ENCODE results near the gene OR10A3. TPM values are rescaled to one million over a fixed set of nuclear protein-coding genes. Genes with fewer than 3 reads are reported as not detected.

The OR10A3 gene
- total and polyA plus RNA-seq, 2 of the 8 experiments (the other 6 are each of a cell fraction or from before 2014, with no cell fraction given), result not detected

DNA sequence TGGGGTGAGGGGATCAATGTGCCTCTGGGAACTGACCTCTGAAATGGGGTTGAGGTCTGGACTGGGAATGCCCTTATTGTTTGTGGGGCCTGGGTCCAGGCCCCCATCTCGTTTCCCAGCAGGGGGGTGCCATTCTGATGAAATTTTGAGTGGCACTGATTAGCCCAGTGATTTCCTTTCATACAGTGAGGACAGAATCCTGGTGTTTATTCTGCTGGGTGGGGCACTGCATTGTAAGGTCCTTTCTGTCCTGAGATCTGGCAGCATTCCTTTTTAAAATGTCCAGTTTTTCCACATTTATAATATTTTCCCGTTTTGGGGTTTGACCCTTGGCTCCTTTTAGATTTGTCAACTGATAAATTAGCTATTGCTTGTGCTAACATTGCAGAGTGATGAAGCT is 37.6 kb downstream of the OR10A3 start:
- H4K91ac ChIP-seq (replicated peaks; ENCODE audit: insufficient read length, low read length), result no peak overlapping the region
- CTCF ChIA-PET (ENCODE audit: partially characterized antibody), result interaction anchor here (1.0 to 7.3 kb wide), 11 partner anchors 11 to 191 kb away, joined by 3 to 127 read pairs (median 5); partner anchors contain the start of gene EIF3F
- no peak overlapping the region; a peak in 1 of 8 replicates for H3K4me3 ChIP-seq (ENCODE audit: extremely low read depth in 1 of 4, insufficient read depth in 2 of 4, low read depth in 3 of 4, low read length in 4 of 4)
- no peak overlapping the region for H3K18ac ChIP-seq (ENCODE audit: extremely low read depth, low read length)
- no peaks in the 10 kb centered on the region for H4K20me1 ChIP-seq (replicated peaks in 1 of 2; ENCODE audit: control insufficient read depth in 1 of 2, insufficient read depth in 2 of 2, low read length in 2 of 2)
- FAIRE-seq (no peak), DNase-seq (ENCODE audit: low read depth in 1 of 2, low spot score in 2 of 2) (no peak)
- peak overlapping the region in 1 of 2 experiments; percentile 84; a peak in 1 of 4 replicates for H3K4me2 ChIP-seq (ENCODE audit: insufficient read depth in 1 of 2, low read depth in 2 of 2, low read length in 2 of 2)
- no peak overlapping the region for H4K8ac ChIP-seq (ENCODE audit: extremely low read depth, insufficient read depth, low read length)
- H3K27ac ChIP-seq (ENCODE audit: low read depth, low read length), result no peak overlapping the region
- H2AFZ ChIP-seq (ENCODE audit: low read length), result no peak overlapping the region
- H3K4ac ChIP-seq (replicated peaks; ENCODE audit: insufficient read length, low read depth, low read length), result no peak overlapping the region
- H2BK120ac ChIP-seq (replicated peaks; ENCODE audit: low read depth, low read length), result no peak overlapping the region
- peaks cover 6 to 21% (median 16%) of the 10 kb centered on the region in 4 experiments for H3K4me1 ChIP-seq (replicated peaks in 1 of 4; ENCODE audit: control insufficient read depth in 3 of 4, insufficient read depth in 4 of 4, low read length in 3 of 4)
- H4K5ac ChIP-seq (ENCODE audit: insufficient read length, low read depth, low read length), result no peak overlapping the region
- no peak overlapping the region for H3K14ac ChIP-seq (ENCODE audit: insufficient read length)
- no peak overlapping the region for H2AK5ac ChIP-seq (ENCODE audit: low read depth, low read length)
- POLR2A ChIA-PET (ENCODE audit: partially characterized antibody), result interaction anchor here (1.0 to 5.5 kb wide), 5 partner anchors 73 to 90 kb away, joined by 4 to 58 read pairs (median 24); partner anchors contain the start of gene EIF3F
- H3K27me3 ChIP-seq (replicated peaks in 1 of 4; ENCODE audit: control insufficient read depth in 3 of 4, extremely low read depth in 1 of 4, insufficient read depth in 3 of 4, low read length in 3 of 4), result no peaks in the 10 kb centered on the region
- no peak overlapping the region for H2BK20ac ChIP-seq (ENCODE audit: low read length)
- H3K9me3 ChIP-seq (ENCODE audit: insufficient read depth in 2 of 2, low read depth in 1 of 2, low read length in 1 of 2), result no peaks in the 10 kb centered on the region
- no peak overlapping the region for H2BK12ac ChIP-seq (ENCODE audit: low read depth, low read length)
- H3K23ac ChIP-seq (ENCODE audit: insufficient read length), result no peak overlapping the region
- peaks cover 0 to 8% (median 2%) of the 10 kb centered on the region in 4 experiments; a peak in 2 of 8 replicates for H3K36me3 ChIP-seq (ENCODE audit: control insufficient read depth in 2 of 4, insufficient read depth in 4 of 4, low read length in 3 of 4)
- no peaks in the 10 kb centered on the region for H3K79me1 ChIP-seq (ENCODE audit: low read depth, low read length)
- H3K56ac ChIP-seq (replicated peaks; ENCODE audit: insufficient read length, low read depth, low read length), result no peak overlapping the region
- H3K23me2 ChIP-seq (ENCODE audit: low read depth, low read length), result no peaks in the 10 kb centered on the region
- H3K9ac ChIP-seq (replicated peaks in 1 of 4; ENCODE audit: extremely low read depth in 1 of 4, low read depth in 3 of 4, low read length in 3 of 4), result no peak overlapping the region
- 71% methylated on average over 2 of the region's 2 CpGs; no CpG with 5 or more reads in 1 of the 2 experiments for WGBS, 2 experiments (ENCODE audit: extremely low coverage in 1 of 2, insufficient coverage in 1 of 2, insufficient read length in 1 of 2, insufficient replicate concordance in 2 of 2, low coverage in 1 of 2, low lambda C conversion rate in 2 of 2, missing lambda C conversion rate in 1 of 2)
- H2BK5ac ChIP-seq (ENCODE audit: low read depth, low read length), result no peak overlapping the region
- H3K79me2 ChIP-seq (ENCODE audit: control insufficient read depth in 1 of 2, insufficient read depth in 2 of 2, low read length in 2 of 2), result no peaks in the 10 kb centered on the region
- no peak overlapping the region for H2BK15ac ChIP-seq (ENCODE audit: low read length)
- TF ChIP-seq RFX5 (IDR thresholded peaks at IDR 0.05; ENCODE audit: borderline replicate concordance, low read depth, low read length), result no peak
- TF ChIP-seq ZNF274 (IDR thresholded peaks at IDR 0.05; ENCODE audit: borderline replicate concordance, extremely low read depth, low read length), result no peak
- TF ChIP-seq NRF1 (IDR thresholded peaks at IDR 0.05; ENCODE audit: low read depth, low read length), result no peak
- no peak for TF ChIP-seq POLR2A (IDR thresholded peaks at IDR 0.05; ENCODE audit: control extremely low read depth in 1 of 2, low read depth in 2 of 2, low read length in 2 of 2)
- no peak for TF ChIP-seq KDM4A (IDR thresholded peaks at IDR 0.05; ENCODE audit: low read depth, low read length, severe bottlenecking)
- no peak for TF ChIP-seq TBP (IDR thresholded peaks at IDR 0.05; ENCODE audit: low read depth, low read length)
- TF ChIP-seq GTF2F1 (IDR thresholded peaks at IDR 0.05; ENCODE audit: borderline replicate concordance, low read depth, low read length), result no peak
- no peak for TF ChIP-seq CHD1 (IDR thresholded peaks at IDR 0.05; ENCODE audit: low read depth, low read length)
- TF ChIP-seq TCF12 (IDR thresholded peaks at IDR 0.05; ENCODE audit: low read depth, low read length), result no peak
- TF ChIP-seq, protein P1, sequence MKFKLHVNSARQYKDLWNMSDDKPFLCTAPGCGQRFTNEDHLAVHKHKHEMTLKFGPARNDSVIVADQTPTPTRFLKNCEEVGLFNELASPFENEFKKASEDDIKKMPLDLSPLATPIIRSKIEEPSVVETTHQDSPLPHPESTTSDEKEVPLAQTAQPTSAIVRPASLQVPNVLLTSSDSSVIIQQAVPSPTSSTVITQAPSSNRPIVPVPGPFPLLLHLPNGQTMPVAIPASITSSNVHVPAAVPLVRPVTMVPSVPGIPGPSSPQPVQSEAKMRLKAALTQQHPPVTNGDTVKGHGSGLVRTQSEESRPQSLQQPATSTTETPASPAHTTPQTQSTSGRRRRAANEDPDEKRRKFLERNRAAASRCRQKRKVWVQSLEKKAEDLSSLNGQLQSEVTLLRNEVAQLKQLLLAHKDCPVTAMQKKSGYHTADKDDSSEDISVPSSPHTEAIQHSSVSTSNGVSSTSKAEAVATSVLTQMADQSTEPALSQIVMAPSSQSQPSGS (IDR thresholded peaks at IDR 0.05; ENCODE audit: low read length), result no peak
- TF ChIP-seq SIN3A (conservative IDR thresholded peaks at IDR 0.05 in 1 of 2, IDR thresholded peaks at IDR 0.05 in 1 of 2; ENCODE audit: low read depth in 1 of 2, low read length in 2 of 2), result no peak
- no peak for TF ChIP-seq GABPA (IDR thresholded peaks at IDR 0.05; ENCODE audit: borderline replicate concordance, insufficient read depth, low read length)

All from H1 (cell line).